Measurements from ENCODE around the gene EXOC6B.

- no peak for TF ChIP-seq CTCF (IDR thresholded peaks at IDR 0.05)
- TF ChIP-seq POLR2A (IDR thresholded peaks at IDR 0.05) = no peak
Observed at GRCh38 chr2:72744049-72744448, 81.8 kb downstream of the EXOC6B start.

Data from stomach (tissue), 4 donors.